Amygdala (tissue), 56 donors: ENCODE measurements around the gene RGS8.

Experiments
- DNase-seq, 56 donors: peaks; one replicate each; lab custom pipeline; 2025; lab: John Stamatoyannopoulos, UW

The RGS8 gene, protein sequence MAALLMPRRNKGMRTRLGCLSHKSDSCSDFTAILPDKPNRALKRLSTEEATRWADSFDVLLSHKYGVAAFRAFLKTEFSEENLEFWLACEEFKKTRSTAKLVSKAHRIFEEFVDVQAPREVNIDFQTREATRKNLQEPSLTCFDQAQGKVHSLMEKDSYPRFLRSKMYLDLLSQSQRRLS

DNA sequence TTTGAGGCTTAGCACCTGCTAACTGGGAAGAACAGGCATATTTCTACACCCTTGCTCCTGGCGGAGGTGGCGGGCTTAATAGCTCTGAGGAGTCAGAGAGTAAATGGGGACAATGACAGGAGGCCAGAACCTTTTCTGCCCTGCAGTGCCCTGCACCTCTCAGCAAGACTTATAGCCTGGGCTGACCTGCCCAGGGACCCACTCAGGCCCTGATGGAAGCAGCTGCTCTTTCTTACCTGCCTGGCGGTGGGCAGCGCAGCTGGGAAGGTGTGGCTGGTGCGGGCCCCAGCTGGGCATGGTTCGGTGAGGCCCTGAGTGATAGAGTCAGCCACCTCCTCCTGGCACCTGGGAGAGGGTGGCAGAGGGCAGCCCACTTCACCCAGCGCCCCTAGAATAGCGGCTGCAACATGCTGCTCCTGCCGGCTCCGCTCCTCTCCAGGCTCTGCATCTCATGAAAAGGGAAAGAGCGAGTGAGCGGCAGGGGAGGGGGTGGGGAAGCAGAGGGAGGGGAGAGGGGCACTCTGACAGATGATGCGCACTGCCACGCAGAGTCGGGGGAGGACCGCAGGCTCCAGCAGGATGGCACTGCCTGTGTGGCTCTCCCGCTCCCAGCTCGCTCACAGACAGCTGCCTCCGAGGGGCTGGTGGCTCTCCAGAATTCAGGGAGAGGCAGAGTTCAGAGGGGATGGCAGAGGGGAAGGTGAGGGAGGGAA is at the start of gene RGS8:
RGS8 (minus strand) TSS at position 472 of the 713 bp plus-strand sequence. CDS start 14,938 bp downstream, outside the sequence.
- DNase-seq = peak in 13 of 56 donors; percentile 11 to 52 (median 27)

DNA sequence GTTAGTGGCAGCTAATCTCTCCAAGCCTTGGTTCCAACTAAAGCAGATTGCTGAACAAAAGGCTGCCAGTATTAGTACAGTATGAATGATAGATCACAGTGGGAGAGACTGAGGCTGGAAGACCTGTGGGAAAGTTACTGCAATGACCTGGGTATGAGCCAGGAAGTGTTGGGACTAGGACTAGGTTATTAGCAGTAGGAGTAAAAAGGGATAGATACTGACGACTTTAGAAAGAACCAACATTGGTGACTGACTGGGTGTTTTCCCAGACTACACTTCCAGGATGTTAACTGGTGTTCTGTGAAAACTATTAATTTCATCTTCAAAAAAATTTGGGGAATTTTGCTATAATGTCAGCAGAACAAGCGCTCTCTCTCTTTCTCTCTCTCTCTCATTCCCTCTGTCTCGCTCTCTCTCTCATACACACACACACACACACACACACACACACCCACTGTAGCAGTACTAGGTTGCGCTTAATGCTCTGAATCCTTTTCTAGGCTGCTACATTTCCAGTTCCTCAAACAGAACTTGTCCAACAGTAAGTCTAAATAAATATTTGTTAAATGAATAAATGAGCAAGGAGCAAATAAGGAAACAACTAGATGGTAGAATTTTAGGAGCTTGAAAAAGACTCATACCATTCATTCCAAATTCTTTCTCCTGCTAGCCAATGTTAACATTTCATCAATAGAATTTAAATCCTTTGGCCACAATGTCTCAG is 47.6 kb upstream of the RGS8 start:
- no peak for DNase-seq

DNA sequence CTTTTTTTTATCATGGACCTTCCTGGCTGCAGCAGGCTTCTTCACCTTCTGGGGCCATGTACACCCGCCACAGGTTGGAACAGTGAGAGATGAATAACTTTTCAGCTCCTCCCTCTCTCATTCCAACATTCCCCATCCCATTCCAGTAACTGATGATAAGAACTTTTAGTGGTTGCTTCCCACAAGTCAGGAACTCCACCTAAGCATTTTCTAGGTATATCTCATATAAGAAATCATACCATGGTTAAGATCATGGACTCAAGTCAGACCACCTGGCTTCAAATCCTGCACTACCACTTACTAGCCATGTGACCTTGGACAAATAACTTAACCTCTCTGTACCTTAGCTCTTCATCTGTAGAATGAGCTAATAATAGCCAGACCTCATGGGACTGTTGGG is 42.5 kb upstream of the RGS8 start:
- DNase-seq = no peak

DNA sequence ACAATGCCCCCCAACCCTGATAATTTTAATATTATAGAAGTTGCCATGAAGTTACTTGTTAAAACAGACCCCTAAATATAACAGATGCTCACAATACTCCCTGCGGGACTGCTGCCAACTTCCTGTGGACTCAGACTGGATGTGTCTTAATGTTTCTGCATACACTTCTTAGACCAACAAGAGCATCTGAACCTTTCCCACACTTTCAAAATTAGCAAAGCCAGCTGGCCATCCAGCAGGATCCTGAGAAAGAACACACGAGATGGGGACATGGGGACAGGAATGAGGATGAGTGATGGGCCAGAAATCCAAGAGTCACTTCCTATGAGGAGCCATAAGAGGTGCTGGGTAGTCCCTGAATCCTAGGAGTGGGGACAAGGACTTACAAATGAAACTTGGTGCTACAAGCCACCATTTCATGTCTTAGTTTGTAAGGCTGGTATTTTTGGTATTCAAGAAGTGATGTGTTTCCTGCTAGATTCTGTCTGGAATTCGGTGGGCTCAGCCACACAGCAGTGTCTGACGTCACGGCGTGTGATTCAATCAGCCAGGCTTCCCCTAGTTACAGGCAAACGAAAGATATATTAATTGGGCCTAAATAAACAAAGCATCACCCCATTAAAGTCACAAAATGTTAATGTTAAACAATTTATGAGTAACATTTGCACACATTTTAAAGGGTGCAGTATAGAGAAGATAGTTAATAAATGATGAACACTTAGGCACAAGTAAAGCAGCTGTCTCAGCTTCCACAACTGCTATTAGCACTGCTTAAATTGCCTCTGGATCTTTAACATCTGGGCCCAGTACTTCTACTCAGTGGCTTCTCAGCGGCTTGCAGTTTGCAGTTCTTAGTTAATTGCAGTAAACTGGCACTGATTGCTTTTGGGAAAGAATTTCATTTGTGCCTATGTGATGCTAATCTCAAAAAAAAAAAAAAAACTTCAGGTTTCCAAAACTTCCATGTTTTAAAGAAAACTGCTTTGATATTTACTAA is 41.2 kb upstream of the RGS8 start:
- no peak for DNase-seq

DNA sequence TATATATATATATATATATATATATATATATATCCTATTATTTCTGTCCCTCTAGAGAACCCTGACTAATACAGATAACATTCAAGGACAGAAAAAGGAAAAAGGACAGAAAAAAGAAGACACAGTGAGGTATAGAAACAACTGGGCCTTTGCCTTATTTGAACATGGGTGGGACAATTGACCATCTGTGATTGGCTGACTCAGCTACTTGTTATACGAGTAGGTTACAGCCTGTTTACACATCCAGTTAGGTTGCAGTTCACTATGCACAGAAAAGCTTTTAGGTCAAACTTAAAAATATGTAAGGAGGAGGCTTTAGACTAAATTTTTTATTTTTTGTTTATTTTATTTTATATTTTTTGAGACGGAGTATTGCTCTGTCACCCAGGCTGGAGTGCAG is 39.8 kb upstream of the RGS8 start:
- no peak for DNase-seq

DNA sequence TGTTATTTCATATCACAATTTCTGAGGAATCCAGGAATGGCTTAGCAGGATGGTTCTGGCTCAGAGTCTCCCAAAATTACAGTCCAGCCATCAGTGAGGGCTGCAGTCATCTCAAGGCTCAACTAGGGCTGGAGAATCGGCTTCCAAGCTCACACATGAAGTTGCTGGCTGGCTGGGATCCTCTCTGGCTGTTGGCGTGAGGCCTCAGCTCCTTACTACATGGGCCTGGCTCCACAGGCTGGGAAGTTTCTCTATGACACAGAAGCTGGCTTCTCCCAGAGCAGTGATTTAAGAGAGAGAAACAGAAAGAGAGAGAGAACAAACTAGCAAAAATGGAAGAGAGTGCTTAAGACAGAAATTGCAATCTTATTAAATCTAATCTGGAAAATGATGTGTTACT is 38.8 kb upstream of the RGS8 start:
- no peak for DNase-seq

DNA sequence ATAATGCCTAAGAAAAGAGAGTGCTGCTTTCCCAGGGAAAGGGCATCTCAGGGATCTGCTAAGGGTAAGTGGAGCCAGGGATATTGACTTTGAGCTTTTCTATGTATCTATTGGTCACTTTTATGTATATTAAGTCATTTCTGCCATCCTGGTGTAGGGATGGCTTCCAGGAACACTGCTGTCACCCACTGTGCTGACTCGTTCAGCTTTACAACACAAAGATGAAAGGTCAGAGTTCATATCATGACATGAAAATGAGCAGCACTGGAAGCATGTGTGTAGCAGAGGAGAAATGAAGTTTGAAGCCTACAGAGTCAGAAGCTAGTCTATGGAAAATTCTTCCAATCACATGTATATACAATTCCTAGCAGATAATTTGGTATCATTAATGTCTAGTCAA is 37.1 kb upstream of the RGS8 start:
- no peak for DNase-seq

DNA sequence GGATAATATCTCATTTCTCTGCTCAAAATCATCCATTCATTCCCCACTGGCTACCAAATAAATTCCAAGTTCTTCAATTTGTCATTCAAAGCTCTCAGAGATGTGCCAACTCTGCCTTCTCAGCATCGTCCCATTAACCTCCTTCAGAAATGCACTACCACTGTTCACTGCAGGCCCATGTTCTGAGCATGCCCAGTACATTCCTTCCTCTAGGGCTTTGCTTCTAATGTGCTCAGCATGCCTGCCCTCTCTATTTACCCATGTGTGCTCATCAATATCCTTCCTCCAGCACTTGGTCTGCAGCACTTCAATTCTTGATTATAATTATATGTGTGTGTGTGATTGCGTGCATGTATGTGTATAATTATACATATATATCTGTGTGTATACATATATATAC is 36.1 kb upstream of the RGS8 start:
- DNase-seq = no peak

DNA sequence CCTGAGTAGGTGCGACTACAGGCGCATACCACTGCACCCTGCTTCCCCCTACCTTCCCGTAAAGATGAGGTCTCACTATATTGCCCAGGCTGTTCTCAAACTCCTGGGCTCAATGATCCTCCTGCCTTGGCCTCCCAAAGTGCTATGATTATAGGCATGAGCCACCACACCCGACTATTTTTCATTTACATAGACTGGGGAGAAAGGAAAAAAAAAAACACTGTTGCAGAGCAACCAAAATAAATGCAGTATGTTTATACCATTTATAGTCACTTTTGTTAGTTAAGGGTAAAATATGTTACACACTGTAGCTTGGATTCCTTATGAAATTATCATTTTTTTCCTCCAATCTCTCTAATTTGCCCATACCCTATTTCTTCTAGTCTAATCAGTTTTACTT is 35.2 kb upstream of the RGS8 start:
- DNase-seq = no peak

DNA sequence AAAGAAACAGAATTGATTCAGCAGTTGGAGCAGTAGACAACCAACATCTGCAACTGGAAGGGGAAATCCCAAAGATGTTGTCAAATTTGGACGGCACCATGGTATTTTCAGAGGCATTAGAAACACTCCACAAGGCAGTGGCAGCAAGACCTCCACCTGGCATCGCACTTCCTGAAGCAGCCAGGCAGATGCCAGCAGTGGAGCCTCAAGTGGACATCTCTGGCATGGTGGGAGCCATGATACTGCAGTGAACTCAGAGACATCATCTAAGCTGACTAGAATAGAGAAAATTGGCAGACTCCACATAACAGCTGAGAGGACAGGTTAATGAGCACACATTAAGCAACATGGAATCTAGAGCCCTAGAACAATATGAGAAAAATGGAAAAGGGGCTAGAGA is 33.9 kb upstream of the RGS8 start:
- DNase-seq = no peak

DNA sequence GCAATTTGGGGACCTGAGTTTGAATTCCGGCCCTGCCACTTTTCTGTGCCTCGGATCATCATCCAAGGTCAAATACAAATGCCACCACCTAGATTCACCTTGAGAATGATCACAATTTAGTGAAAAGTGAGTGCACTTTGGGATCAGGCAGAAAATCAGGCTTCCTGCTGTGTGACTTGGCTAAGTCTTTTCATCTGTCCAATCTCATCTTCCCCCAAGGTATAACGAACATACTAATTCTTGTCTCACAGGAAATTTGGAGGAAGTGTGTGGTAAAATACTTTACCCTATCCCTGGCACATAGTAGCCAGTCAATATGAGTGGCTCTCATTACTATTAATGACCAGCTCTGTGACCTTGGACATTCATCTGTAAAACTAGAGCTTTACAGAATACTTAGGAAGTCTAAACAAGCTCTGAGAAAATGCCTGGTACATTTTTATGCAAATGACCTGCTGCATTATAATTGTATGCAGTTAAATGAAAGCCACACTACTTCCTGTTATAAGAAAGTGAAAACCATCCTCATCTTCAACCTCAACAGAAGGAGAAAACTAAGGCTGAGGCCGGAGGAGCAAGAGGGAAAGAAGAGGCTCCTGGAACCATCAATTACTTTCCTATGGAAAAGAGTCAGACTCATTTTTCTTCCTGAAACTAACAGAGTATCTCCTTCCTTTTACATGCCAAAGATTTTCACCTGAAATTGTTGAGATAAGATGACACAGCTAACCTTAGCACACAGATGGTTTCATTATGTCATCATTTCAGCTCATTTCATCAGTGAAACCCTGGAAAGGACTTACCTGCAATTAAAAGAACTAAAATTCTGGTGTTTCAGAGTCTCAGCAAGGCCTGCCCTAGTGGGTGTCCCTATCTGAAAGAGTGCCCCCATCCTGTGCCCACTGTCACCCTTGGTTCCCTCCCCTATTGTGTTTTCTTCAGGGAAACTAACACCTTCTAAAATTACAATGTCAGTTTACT is 32.6 kb upstream of the RGS8 start:
- DNase-seq = no peak

DNA sequence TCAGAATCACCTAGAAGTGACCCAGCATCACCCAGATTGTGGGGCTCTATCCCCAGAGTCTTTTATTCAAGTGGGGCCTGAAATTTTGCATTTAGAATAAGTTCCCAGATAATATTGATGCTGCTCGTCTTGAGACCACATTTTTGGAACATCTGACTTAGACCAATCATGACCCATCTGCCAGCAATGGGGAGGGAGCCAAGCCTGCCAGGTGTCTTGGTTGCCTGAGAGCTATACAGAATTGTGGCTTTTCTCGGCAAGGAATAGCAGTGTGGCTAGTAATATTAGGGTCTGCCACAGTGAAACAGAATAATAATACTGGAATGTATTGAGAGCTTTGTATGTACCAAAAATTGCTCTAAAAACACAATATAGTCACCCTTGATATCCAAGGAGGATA is 31.1 kb upstream of the RGS8 start:
- DNase-seq = no peak

DNA sequence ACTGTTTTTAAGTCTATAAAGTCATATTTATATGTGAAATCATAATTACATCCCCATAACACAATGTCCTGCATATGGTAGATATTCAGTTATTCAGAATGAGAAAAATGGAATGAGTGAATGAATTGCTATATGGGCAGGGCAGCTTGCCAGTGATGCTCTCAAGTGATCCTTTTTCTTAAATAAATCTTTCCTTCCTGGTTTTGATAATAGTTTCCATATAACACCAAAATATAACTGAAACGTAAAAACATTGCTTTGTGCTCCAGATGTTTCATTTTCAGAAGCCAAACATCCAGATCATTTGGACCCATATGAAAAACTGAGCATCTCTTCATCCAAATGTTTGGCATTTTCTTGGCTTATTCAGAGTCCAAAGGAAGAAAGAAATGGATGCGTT is 30.2 kb upstream of the RGS8 start:
- no peak for DNase-seq

DNA sequence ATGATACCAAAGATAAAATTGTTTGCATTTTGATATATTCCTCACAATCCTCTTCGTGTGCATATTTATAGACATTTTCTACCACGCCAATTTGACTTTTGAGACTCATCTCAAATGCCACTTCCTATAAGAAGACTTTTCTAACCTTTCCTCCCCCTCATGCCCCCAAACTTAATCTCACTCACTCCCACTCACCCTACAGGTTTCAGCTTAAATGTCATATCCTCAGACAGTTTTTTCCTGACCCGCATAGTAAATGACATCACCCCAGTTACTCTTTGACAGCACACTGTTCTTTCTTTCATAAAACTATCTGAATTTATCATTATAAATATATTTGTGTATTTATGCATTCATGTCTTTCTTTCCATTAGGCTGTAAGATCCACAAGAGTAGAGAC is 29.6 kb upstream of the RGS8 start:
- DNase-seq = no peak

DNA sequence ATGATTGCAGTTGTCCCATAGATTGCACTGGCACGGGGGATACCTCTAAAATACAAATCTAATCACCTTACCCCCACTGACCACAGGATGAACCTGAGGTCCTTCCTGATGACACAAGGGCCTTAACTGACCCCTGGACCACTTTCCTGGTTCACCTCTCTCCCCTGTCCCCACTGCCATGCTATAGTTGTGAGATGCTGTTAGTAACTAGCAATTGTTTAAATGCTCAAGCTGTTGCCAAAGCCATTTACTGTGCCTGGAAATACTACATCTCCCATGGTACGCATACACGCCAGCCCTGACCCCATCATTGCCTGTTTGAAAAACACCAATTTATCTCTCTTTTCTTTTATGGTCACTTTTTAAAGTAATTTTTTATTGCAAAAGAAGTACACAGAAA is 29.1 kb upstream of the RGS8 start:
- no peak for DNase-seq

DNA sequence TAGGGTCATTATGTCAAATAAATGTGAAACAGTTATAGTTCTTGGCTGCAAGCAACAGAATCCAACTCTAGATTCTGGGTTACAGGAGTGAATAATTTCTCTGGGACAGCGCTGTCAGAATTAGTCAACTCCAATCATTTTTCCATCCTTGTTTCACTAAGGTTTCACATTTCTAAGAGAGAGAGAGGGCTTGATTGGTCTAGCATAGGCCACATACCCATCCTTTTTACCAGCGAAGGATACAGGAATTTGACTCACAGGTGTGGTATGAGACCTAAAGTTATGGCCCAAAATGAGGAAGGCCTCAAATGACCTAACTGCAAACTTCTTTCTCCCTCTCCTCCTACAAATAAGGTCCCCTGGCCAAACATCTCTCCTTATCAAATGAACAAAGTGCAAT is 25.5 kb upstream of the RGS8 start:
- DNase-seq = no peak

DNA sequence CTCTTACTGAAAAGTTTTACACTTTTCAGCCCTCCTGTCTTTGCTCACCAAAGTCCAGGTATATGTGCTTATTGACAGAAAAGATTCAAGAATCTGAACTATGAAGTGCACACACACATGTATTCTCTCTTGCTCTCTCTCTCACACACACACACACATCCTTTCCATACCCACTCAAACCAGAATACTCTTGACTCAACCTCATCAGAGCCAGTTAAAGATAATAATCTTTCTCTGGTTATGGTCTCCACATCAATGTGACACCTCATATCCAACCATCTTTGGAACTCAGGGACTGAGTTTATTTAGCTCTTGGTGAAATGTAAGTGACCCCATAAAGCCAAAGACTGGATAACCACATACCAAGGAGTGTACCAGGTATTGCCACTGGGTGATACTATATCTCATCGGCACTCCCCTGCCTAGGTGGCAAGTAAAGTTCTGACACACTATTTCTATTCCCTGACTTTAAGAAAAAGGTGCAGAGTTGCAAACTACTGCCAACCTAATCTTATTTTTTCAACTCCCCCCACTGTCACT is 24.9 kb upstream of the RGS8 start:
- no peak for DNase-seq

DNA sequence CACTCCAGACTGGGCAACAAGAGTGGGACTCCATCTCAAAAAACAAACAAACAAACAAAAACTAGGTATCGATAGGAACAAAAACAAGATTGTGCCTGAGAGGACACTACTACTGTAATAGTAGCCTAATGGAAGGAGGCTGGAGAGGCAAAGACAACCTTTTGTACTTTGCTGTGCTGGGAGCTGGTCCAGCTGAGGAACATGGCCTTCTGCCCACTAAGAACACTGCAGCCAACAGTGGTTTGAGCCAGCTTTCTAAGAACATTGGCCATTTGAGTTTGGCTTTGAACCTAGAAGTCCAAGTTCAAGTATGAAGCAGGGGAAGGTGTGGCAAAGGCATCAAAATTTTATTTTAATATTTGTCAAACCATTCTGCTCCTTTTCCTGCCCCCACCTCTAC is 22.7 kb upstream of the RGS8 start:
- peak in 30 of 56 donors; percentile 10 to 67 (median 22) for DNase-seq

DNA sequence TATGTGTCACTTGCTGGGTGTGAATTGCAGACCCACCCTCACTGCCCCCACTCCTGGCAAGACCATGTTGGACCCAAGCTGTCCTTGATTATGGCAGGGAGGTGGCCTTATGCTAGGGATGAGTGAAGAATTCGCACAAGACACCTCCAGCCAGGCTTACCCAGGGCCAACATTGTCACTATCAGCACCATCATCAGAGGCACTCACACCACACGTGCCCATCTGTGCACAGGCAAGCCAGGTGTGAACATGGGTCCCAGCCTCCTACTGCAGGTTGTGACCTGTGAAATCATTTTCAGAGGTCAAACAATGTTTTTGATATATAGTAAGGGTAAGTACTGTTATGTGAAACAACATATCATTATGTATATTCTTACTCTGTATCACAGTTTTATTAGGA is 20.3 kb upstream of the RGS8 start:
- DNase-seq = no peak
